Endothelial cell of umbilical vein (primary cell): ENCODE results near the gene DESI1.

Experiments used
- JUN ChIP-seq: IDR thresholded peaks from 2 replicates; pipeline ENCODE4 v1.6.1; 2011; ENCODE audit warnings: borderline replicate concordance, low read depth; ENCODE audit not compliant: insufficient read length, insufficient read depth
- POLR2AphosphoS5 ChIP-seq: IDR thresholded peaks from 2 replicates; pipeline ENCODE4 v1.6.1; 2012; ENCODE audit warnings: low read depth, mild to moderate bottlenecking, control low read depth, low read length, moderate library complexity; ENCODE audit not compliant: insufficient read depth

DNA sequence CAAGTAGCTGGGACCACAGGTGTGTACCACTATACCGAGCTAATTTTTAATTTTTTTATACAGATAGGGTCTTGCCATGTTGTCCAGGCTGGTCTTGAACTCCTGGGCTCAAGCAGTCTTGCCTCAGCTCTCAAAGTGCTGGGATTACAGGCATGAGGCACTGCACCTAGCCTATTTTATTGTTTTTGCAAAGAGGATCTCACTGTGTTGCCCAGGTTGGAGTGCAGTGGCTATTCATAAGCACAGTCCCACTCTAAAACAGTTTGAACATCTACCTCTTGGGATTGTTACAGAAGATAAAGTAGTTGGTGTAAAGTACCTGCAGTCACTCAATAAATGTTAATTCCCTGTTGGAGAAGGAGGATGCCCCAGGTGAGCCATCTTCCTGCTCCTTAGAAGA lies 29.4 kb upstream of the DESI1 start:
- no peak for TF ChIP-seq POLR2AphosphoS5
- no peak for TF ChIP-seq JUN
